Ovary (tissue), 9 donors: Measurements from ENCODE around the gene RAC2. TPM values are rescaled to one million over a fixed set of nuclear protein-coding genes. Genes with fewer than 3 reads are reported as not detected.

Experiments
- DNase-seq, 5 donors: peaks; one replicate each; pipeline ENCODE4 v3.0.0-alpha.2; 2019 to 2020
- H3K27ac ChIP-seq, 2 donors: fragments of 200-600 bp; one replicate each; pipeline versions ENCODE4 v1.5.1 to v1.8.0; 2019 to 2022
- H3K27me3 ChIP-seq: fragments of 200-600 bp; one replicate; pipeline ENCODE4 v1.8.0; 2022
- H3K36me3 ChIP-seq: fragments of 200-600 bp; sonication (generic); one replicate; pipeline ENCODE4 v1.5.1; 2019
- H3K4me1 ChIP-seq: one replicate; pipeline ENCODE4 v1.8.1; 2013; ENCODE audit warnings: mild to moderate bottlenecking, moderate library complexity; ENCODE audit not compliant: insufficient read depth
- H3K4me3 ChIP-seq: fragments of 200-600 bp; sonication (generic); one replicate; pipeline ENCODE4 v1.5.1; 2017
- H3K9me3 ChIP-seq, 2 donors: fragments of 200-600 bp in 1 of 2; sonication (generic) in 1 of 2; one replicate each; pipeline versions ENCODE4 v1.5.1 to v1.8.1; 2013 to 2019; ENCODE audit warnings: mild to moderate bottlenecking in 1 of 2, moderate library complexity in 1 of 2
- CTCF ChIP-seq, 3 donors: fragments of 450-650 bp in 2 of 3; fragments of 200-600 bp in 1 of 3; IDR thresholded peaks; one replicate each; pipeline versions ENCODE4 v1.5.1 to v1.8.0; 2016 to 2022; ENCODE audit warnings: antibody characterized with exemption in 3 of 3, mild to moderate bottlenecking in 1 of 3
- EP300 ChIP-seq: sonication (generic); formaldehyde crosslinking; IDR thresholded peaks from one replicate; pipeline ENCODE4 v1.6.1; 2017; ENCODE audit warnings: antibody characterized with exemption
- POLR2A ChIP-seq: fragments of 450-650 bp; IDR thresholded peaks from one replicate; pipeline ENCODE4 v1.6.1; 2017; ENCODE audit warnings: antibody characterized with exemption, mild to moderate bottlenecking, moderate library complexity
- WGBS, 3 donors: extraction: QIAGEN DNeasy Blood & Tissue Kit in 1 of 3; methylation state at CpG; one replicate each; pipeline versions ENCODE4 v1.1.5 to v1.1.7; 2013 to 2017; 5-methylcytosine and 5-hydroxymethylcytosine counted together
- intact Hi-C, 4 donors: fragments of 100-400 bp; cut with DNase I; formaldehyde crosslinking; loops; one replicate each; pipeline versions ENCODE4 v1.11.0 to v1.15.1; 2022 to 2023
- polyA plus RNA-seq, 2 donors: library from polyadenylated mRNA; stranded (reverse); fragments of 200-250 nt in 1 of 2; fragments of 350-450 nt in 1 of 2; fragmentation: Illumina TruSeq in 1 of 2; extraction: RNeasy Lipid Tissue Mini Kit (QIAGEN cat#74804) in 1 of 2; gene quantifications; one replicate each; pipeline ENCODE4 v1.2.3, GENCODE V29; 2013 to 2014
- total RNA-seq, 7 donors: library from RNA; depleted of rRNA in 2 of 7; stranded (reverse); fragments of >200 nt in 2 of 7; fragmentation: NEBNext Ultra II Directional in 3 of 7; extraction: Animal tissue kit (Norgen Biotek cat#: 25700) in 3 of 7; gene quantifications; one replicate each; pipeline versions ENCODE4 v1.1.0 to v1.2.4, GENCODE V29; 2016 to 2023
- donor health status: DM: no; HTN: no; CAD: no; lungs with moderate emphysema.
- donor health status: DM: no; HTN: no; CAD: no.
- donor health status: Bipolar disorder and iron deficiency.
- donor health status: DM: yes; HTN: yes; CAD: no.
- donor health status: DM: no; HTN: no; CAD: no.
- donor health status: DM: yes; HTN: yes; CAD: no.

The RAC2 gene
- total and polyA plus RNA-seq, 9 donors = 2.3 to 18.4 (median 6.0) TPM

GRCh38 chr22:37273126-37273845 is 29.2 kb upstream of the RAC2 start:
- no peaks in the 10 kb centered on the region for H3K27me3 ChIP-seq
- H3K27ac ChIP-seq = no peak overlapping the region
- H3K4me3 ChIP-seq = no peak overlapping the region
- no peak for TF ChIP-seq POLR2A
- TF ChIP-seq EP300 = no peak
- TF ChIP-seq CTCF (IDR thresholded peaks at IDR 0.05) = no peak
- intact Hi-C loops = no loop called here
- no peaks in the 10 kb centered on the region for H3K36me3 ChIP-seq
- WGBS, 3 donors = 36 to 48% (median 42%) methylated on average over 17 of the region's 17 CpGs
- H3K9me3 ChIP-seq = no peaks in the 10 kb centered on the region
- no peaks in the 10 kb centered on the region for H3K4me1 ChIP-seq
- no peak for DNase-seq

- intact Hi-C loops = no loop called here
- Histone ChIP-seq H3K4me1 (no peaks in the 10 kb centered on the region), H3K4me3 (no peak overlapping the region), H3K27ac (no peak overlapping the region), H3K27me3 (no peaks in the 10 kb centered on the region), H3K36me3 (no peaks in the 10 kb centered on the region), H3K9me3 (no peaks in the 10 kb centered on the region)
- TF ChIP-seq POLR2A (no peak), EP300 (no peak), CTCF (IDR thresholded peaks at IDR 0.05) (no peak)
- DNase-seq = no peak
- WGBS, 3 donors = 68 to 74% (median 71%) methylated on average over 8 of the region's 8 CpGs
Measured at GRCh38 chr22:37270928-37271650, 27.0 kb upstream of the RAC2 start.

- Histone ChIP-seq H3K36me3 (no peaks in the 10 kb centered on the region), H3K27ac (no peak overlapping the region), H3K4me3 (no peak overlapping the region), H3K9me3 (no peaks in the 10 kb centered on the region), H3K4me1 (no peaks in the 10 kb centered on the region), H3K27me3 (no peaks in the 10 kb centered on the region)
- DNase-seq = no peak
- TF ChIP-seq EP300 (no peak), POLR2A (no peak), CTCF (IDR thresholded peaks at IDR 0.05) (no peak)
- intact Hi-C loops = no loop called here
- 64 to 70% (median 65%) methylated on average over 8 of the region's 8 CpGs for WGBS, 3 donors
Measured at GRCh38 chr22:37269936-37270678, 26.0 kb upstream of the RAC2 start.

- Histone ChIP-seq H3K4me3 (no peak overlapping the region), H3K27me3 (no peaks in the 10 kb centered on the region), H3K9me3 (peaks cover 0 to 9% of the 10 kb centered on the region in 2 donors), H3K36me3 (no peaks in the 10 kb centered on the region), H3K27ac (no peak overlapping the region), H3K4me1 (no peaks in the 10 kb centered on the region)
- 67 to 74% (median 73%) methylated on average over 11 of the region's 11 CpGs for WGBS, 3 donors
- TF ChIP-seq POLR2A (no peak), EP300 (no peak), CTCF (IDR thresholded peaks at IDR 0.05) (no peak)
- intact Hi-C loops = no loop called here
- no peak for DNase-seq
Measured at GRCh38 chr22:37267661-37268413, 23.8 kb upstream of the RAC2 start.
